DMS153 (cell line): ENCODE measurements around the gene DMD.
"Not testable (repeated sequence)": the region's sequence is repeated elsewhere in the genome, so short reads cannot be mapped to it uniquely, and the experiment has no call there.

ENCODE experiments used
- DNase-seq: peaks from one replicate; lab custom pipeline; 2025; lab: John Stamatoyannopoulos, UW

DMD gene

GRCh38 chrX:31522760-31523159, 1688.6 kb downstream of the DMD start:
- no peak for DNase-seq

- DNase-seq, result no peak
Measured at GRCh38 chrX:31521941-31522340, 1689.4 kb downstream of the DMD start.

- DNase-seq, result no peak
Measured at GRCh38 chrX:31516527-31516926, 1694.8 kb downstream of the DMD start.

GRCh38 chrX:31508338-31508737, 1703.0 kb downstream of the DMD start:
- DNase-seq, result no peak

GRCh38 chrX:31506928-31507327, 1704.4 kb downstream of the DMD start:
- DNase-seq, result no peak

GRCh38 chrX:31506360-31506759, 1705.0 kb downstream of the DMD start:
- DNase-seq, result no peak

GRCh38 chrX:31500921-31501320, 1710.4 kb downstream of the DMD start:
- DNase-seq, result no peak

- DNase-seq, result no peak
Measured at GRCh38 chrX:31499109-31499508, 1712.2 kb downstream of the DMD start.

GRCh38 chrX:31497086-31497485, 1714.3 kb downstream of the DMD start:
- DNase-seq, result no peak

GRCh38 chrX:31487951-31488350, 1723.4 kb downstream of the DMD start:
- DNase-seq, result no peak

GRCh38 chrX:31483336-31483735, 1728.0 kb downstream of the DMD start:
- no peak for DNase-seq

GRCh38 chrX:31480696-31481095, 1730.7 kb downstream of the DMD start:
- DNase-seq, result no peak

GRCh38 chrX:31471229-31471628, 1740.1 kb downstream of the DMD start:
- DNase-seq, result no peak

- DNase-seq, result not testable (repeated sequence)
Measured at GRCh38 chrX:31470753-31471152, 1740.6 kb downstream of the DMD start.

- no peak for DNase-seq
Measured at GRCh38 chrX:31464306-31464915, 1746.9 kb downstream of the DMD start.

GRCh38 chrX:31461266-31461665, 1750.1 kb downstream of the DMD start:
- DNase-seq, result no peak

GRCh38 chrX:31459361-31459760, 1752.0 kb downstream of the DMD start:
- no peak for DNase-seq

- DNase-seq, result no peak
Measured at GRCh38 chrX:31449965-31450364, 1761.4 kb downstream of the DMD start.

- DNase-seq, result peak; percentile 43
Measured at GRCh38 chrX:31449081-31449480, 1762.3 kb downstream of the DMD start.

GRCh38 chrX:31445542-31445941, 1765.8 kb downstream of the DMD start:
- no peak for DNase-seq

GRCh38 chrX:31443654-31444053, 1767.7 kb downstream of the DMD start:
- DNase-seq, result no peak

- no peak for DNase-seq
Measured at GRCh38 chrX:31440546-31440945, 1770.8 kb downstream of the DMD start.

- no peak for DNase-seq
Measured at GRCh38 chrX:31436424-31436823, 1774.9 kb downstream of the DMD start.

- no peak for DNase-seq
Measured at GRCh38 chrX:31435592-31435991, 1775.8 kb downstream of the DMD start.

- no peak for DNase-seq
Measured at GRCh38 chrX:31433856-31434255, 1777.5 kb downstream of the DMD start.
